CD4-positive, alpha-beta T cell (primary cell): ENCODE measurements around the gene ITSN1. TPM values are rescaled to one million over a fixed set of nuclear protein-coding genes. Genes with fewer than 3 reads are reported as not detected.

Source experiments
- ATAC-seq: fragments of 200-7000 bp; cut with Tn5 transposase; one replicate; pipeline ENCODE4 v1.10.0; 2022; ENCODE audit warnings: mild to moderate bottlenecking; ENCODE audit not compliant: poor library complexity
- CTCF ChIA-PET: fragments of 350-600 bp; sonication (Branson Sonifier 250); formaldehyde crosslinking; loops from one replicate; lab custom pipeline; 2021; ENCODE audit warnings: antibody characterized with exemption, inconsistent platforms; lab: Charles Lee
- POLR2A ChIA-PET: fragments of 350-600 bp; sonication (Branson Sonifier 250); formaldehyde crosslinking; loops from one replicate; lab custom pipeline; 2021; ENCODE audit warnings: antibody characterized with exemption, inconsistent platforms; lab: Charles Lee
- DNase-seq, 14 experiments: peaks; one replicate each; pipeline ENCODE4 v3.0.0-alpha.2; 2013 to 2020; ENCODE audit warnings: mixed read lengths in 2 of 14
- H3K27ac ChIP-seq, 2 donors: one replicate each; pipeline versions ENCODE4 v1.5.1 to v1.7.0; 2013; ENCODE audit warnings: low read length in 2 of 2, low read depth in 1 of 2, mild to moderate bottlenecking in 1 of 2
- H3K27me3 ChIP-seq, 2 experiments: 1 replicate in 1 of 2; 2 replicates in 1 of 2; pipeline versions ENCODE4 v1.6.1 to v1.7.0; 2013; ENCODE audit warnings: low read length in 2 of 2, control low read depth in 1 of 2, mild to moderate bottlenecking in 1 of 2, moderate library complexity in 1 of 2; ENCODE audit not compliant: insufficient read depth in 2 of 2, control insufficient read depth in 1 of 2
- H3K36me3 ChIP-seq: one replicate; pipeline ENCODE4 v1.6.1; 2013; ENCODE audit warnings: low read length, control low read depth; ENCODE audit not compliant: insufficient read depth
- H3K4me1 ChIP-seq: one replicate; pipeline ENCODE4 v1.6.1; 2013; ENCODE audit warnings: low read length, control low read depth; ENCODE audit not compliant: insufficient read depth
- H3K4me3 ChIP-seq: one replicate; pipeline ENCODE4 v1.5.1; 2013; ENCODE audit warnings: mild to moderate bottlenecking, low read length, moderate library complexity
- H3K9me3 ChIP-seq, 2 experiments: 1 replicate in 1 of 2; 2 replicates in 1 of 2; pipeline versions ENCODE4 v1.6.1 to v1.7.0; 2013; ENCODE audit warnings: low read length in 2 of 2, mild to moderate bottlenecking in 2 of 2, control low read depth in 1 of 2, moderate library complexity in 1 of 2; ENCODE audit not compliant: control insufficient read depth in 1 of 2, insufficient read depth in 1 of 2
- H3K27ac Mint-ChIP-seq: one replicate; pipeline ENCODE4 v1.8.0; 2020; ENCODE audit warnings: mixed read lengths
- H3K27me3 Mint-ChIP-seq: one replicate; pipeline ENCODE4 v1.8.0; 2021; ENCODE audit warnings: mixed read lengths
- H3K36me3 Mint-ChIP-seq: one replicate; pipeline ENCODE4 v1.8.0; 2021; ENCODE audit warnings: low read depth, mixed read lengths
- H3K4me1 Mint-ChIP-seq: one replicate; pipeline ENCODE4 v1.8.0; 2021; ENCODE audit warnings: low read depth, mixed read lengths
- H3K4me3 Mint-ChIP-seq: one replicate; pipeline ENCODE4 v1.8.0; 2020; ENCODE audit warnings: mild to moderate bottlenecking, mixed read lengths
- H3K9me3 Mint-ChIP-seq: one replicate; pipeline ENCODE4 v1.8.0; 2020; ENCODE audit warnings: mixed read lengths
- CTCF ChIP-seq: fragments of 200-600 bp; IDR thresholded peaks from one replicate; pipeline ENCODE4 v1.8.0; 2022; ENCODE audit warnings: antibody characterized with exemption, mild to moderate bottlenecking
- intact Hi-C, 2 experiments: fragments of 100-400 bp; cut with DNase I in 1 of 2; cut with micrococcal nuclease in 1 of 2; formaldehyde crosslinking; loops; one replicate each; pipeline versions ENCODE4 v1.15.1 to v1.9.0; 2023 to 2025; cut with DNase I, micrococcal nuclease
- total RNA-seq, 174 experiments: library from RNA in 2 of 174; stranded (reverse) in 2 of 174; gene quantifications; one replicate each; pipeline ENCODE4 v1.2.3 and lab custom pipeline; 2021 to 2026

ITSN1 gene
- total RNA-seq, 2 experiments from 2014 or later = 2.1 to 3.0 TPM

GRCh38 chr21:33895356-33895755, 253.1 kb downstream of the ITSN1 start:
- H3K36me3 Mint-ChIP-seq = no peaks in the 10 kb centered on the region
- no peaks in the 10 kb centered on the region for H3K9me3 Mint-ChIP-seq
- ATAC-seq = no peak
- POLR2A ChIA-PET = interaction anchor here (0.6 kb wide), 1 partner anchor 9 kb away, joined by 3 read pairs; no protein-coding TSS in a partner anchor
- H3K4me3 ChIP-seq = no peak overlapping the region
- H3K4me3 Mint-ChIP-seq = no peak overlapping the region
- H3K4me1 Mint-ChIP-seq = peaks cover 11% of the 10 kb centered on the region
- TF ChIP-seq CTCF = no peak
- H3K27ac Mint-ChIP-seq = no peak overlapping the region
- DNase-seq = no peak
- intact Hi-C loops = loop anchor here in 1 of 2 experiments (10.0 kb wide), 1 partner anchor 251 kb away; the partner anchor contains the start of genes CRYZL1 and ITSN1
- CTCF ChIA-PET = interaction anchor here (1.1 kb wide), 1 partner anchor 11 kb away, joined by 3 read pairs; no protein-coding TSS in a partner anchor
- H3K27me3 Mint-ChIP-seq = no peaks in the 10 kb centered on the region
- H3K27me3 ChIP-seq = no peaks in the 10 kb centered on the region
- peaks cover 7% of the 10 kb centered on the region for H3K4me1 ChIP-seq
- H3K36me3 ChIP-seq = no peaks in the 10 kb centered on the region
- H3K9me3 ChIP-seq = no peaks in the 10 kb centered on the region
- H3K27ac ChIP-seq = no peak overlapping the region

GRCh38 chr21:33896691-33897090, 254.4 kb downstream of the ITSN1 start:
- ChIA-PET POLR2A (no interaction called here), CTCF (no interaction called here)
- H3K4me1 Mint-ChIP-seq = peaks cover 13% of the 10 kb centered on the region
- DNase-seq = no peak
- no peak for ATAC-seq
- H3K27me3 Mint-ChIP-seq = no peaks in the 10 kb centered on the region
- Histone ChIP-seq H3K27me3 (no peaks in the 10 kb centered on the region), H3K4me3 (no peak overlapping the region), H3K9me3 (no peaks in the 10 kb centered on the region), H3K4me1 (peaks cover 7% of the 10 kb centered on the region), H3K27ac (no peak overlapping the region), H3K36me3 (peaks cover 3% of the 10 kb centered on the region)
- H3K36me3 Mint-ChIP-seq = peaks cover 7% of the 10 kb centered on the region
- intact Hi-C loops = loop anchor here in 1 of 2 experiments (10.0 kb wide), 1 partner anchor 252 kb away; the partner anchor contains the start of genes CRYZL1 and ITSN1
- no peak overlapping the region for H3K4me3 Mint-ChIP-seq
- H3K27ac Mint-ChIP-seq = no peak overlapping the region
- no peaks in the 10 kb centered on the region for H3K9me3 Mint-ChIP-seq
- no peak for TF ChIP-seq CTCF

GRCh38 chr21:33897098-33897497, 254.8 kb downstream of the ITSN1 start:
- Mint-ChIP-seq H3K27ac (no peak overlapping the region), H3K9me3 (no peaks in the 10 kb centered on the region), H3K4me1 (peaks cover 14% of the 10 kb centered on the region), H3K4me3 (no peak overlapping the region), H3K36me3 (peaks cover 10% of the 10 kb centered on the region), H3K27me3 (no peaks in the 10 kb centered on the region)
- H3K27ac ChIP-seq = no peak overlapping the region
- H3K9me3 ChIP-seq = no peaks in the 10 kb centered on the region
- H3K4me1 ChIP-seq = peaks cover 7% of the 10 kb centered on the region
- ATAC-seq (no peak), DNase-seq (no peak)
- CTCF ChIA-PET = no interaction called here
- H3K27me3 ChIP-seq = no peaks in the 10 kb centered on the region
- peaks cover 6% of the 10 kb centered on the region for H3K36me3 ChIP-seq
- H3K4me3 ChIP-seq = no peak overlapping the region
- POLR2A ChIA-PET = no interaction called here
- no peak for TF ChIP-seq CTCF
- intact Hi-C loops = loop anchor here in 1 of 2 experiments (10.0 kb wide), 1 partner anchor 252 kb away; the partner anchor contains the start of genes CRYZL1 and ITSN1
